Liver (tissue), 3 donors: Measurements from ENCODE around the gene TNK1.

Experiments
- EGR1 ChIP-seq, 2 donors: IDR thresholded peaks; 2 replicates each; pipeline ENCODE4 v1.6.1; 2016 to 2018; ENCODE audit warnings: antibody characterized with exemption in 2 of 2, low read depth in 2 of 2
- GABPA ChIP-seq, 2 donors: IDR thresholded peaks in 1 of 2; conservative IDR thresholded peaks in 1 of 2; 2 replicates each; pipeline ENCODE4 v1.6.1; 2016; ENCODE audit warnings: antibody characterized with exemption in 2 of 2, mild to moderate bottlenecking in 1 of 2, moderate library complexity in 1 of 2
- TAF1 ChIP-seq: conservative IDR thresholded peaks from 2 replicates; pipeline ENCODE4 v1.6.1; 2016; ENCODE audit warnings: antibody characterized with exemption, mild to moderate bottlenecking
- TF ChIP-seq, protein P1 (sequence below): fragments of 150-350 bp; IDR thresholded peaks from 2 replicates; pipeline ENCODE4 v1.5.1; 2017; ENCODE audit warnings: improper control_type of control experiment, low read depth, low read length; ENCODE audit not compliant: missing input control
- donor health status: healthy.
- donor health status: healthy.

GRCh38 chr17:7351665-7352502, 29.0 kb upstream of the TNK1 start, which contains the start of gene KCTD11:
- TF ChIP-seq, protein P1, sequence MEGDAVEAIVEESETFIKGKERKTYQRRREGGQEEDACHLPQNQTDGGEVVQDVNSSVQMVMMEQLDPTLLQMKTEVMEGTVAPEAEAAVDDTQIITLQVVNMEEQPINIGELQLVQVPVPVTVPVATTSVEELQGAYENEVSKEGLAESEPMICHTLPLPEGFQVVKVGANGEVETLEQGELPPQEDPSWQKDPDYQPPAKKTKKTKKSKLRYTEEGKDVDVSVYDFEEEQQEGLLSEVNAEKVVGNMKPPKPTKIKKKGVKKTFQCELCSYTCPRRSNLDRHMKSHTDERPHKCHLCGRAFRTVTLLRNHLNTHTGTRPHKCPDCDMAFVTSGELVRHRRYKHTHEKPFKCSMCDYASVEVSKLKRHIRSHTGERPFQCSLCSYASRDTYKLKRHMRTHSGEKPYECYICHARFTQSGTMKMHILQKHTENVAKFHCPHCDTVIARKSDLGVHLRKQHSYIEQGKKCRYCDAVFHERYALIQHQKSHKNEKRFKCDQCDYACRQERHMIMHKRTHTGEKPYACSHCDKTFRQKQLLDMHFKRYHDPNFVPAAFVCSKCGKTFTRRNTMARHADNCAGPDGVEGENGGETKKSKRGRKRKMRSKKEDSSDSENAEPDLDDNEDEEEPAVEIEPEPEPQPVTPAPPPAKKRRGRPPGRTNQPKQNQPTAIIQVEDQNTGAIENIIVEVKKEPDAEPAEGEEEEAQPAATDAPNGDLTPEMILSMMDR: no peak
- peak; percentile 50 to 93 for TF ChIP-seq EGR1 (IDR thresholded peaks at IDR 0.05; ENCODE audit: low read depth in 2 of 2)
- no peak for TF ChIP-seq GABPA (IDR thresholded peaks at IDR 0.05 in 1 of 2, conservative IDR thresholded peaks at IDR 0.05 in 1 of 2)
- TF ChIP-seq TAF1: no peak
